Measurements from ENCODE around the gene ANGPTL4. TPM values are rescaled to one million over a fixed set of nuclear protein-coding genes. Genes with fewer than 3 reads are reported as not detected.

ANGPTL4 gene
- total and polyA plus RNA-seq, 9 of the 15 experiments (the other 6 are each of a cell fraction or from before 2014, with no cell fraction given) = 0.05 to 0.77 (median 0.22) TPM; not detected in 4

GRCh38 chr19:8390617-8390981, 26.6 kb downstream of the ANGPTL4 start (continued):
- TF ChIP-seq BCLAF1 (IDR thresholded peaks at IDR 0.05; ENCODE audit: borderline replicate concordance in 1 of 2, control insufficient read depth in 1 of 2, low read depth in 2 of 2, low read length in 1 of 2) (no peak), NCOA2 (IDR thresholded peaks at IDR 0.05; ENCODE audit: partially characterized antibody in 2 of 2) (no peak), SIRT6 (IDR thresholded peaks at IDR 0.05; ENCODE audit: low read depth, low read length) (no peak), PML (IDR thresholded peaks at IDR 0.05; ENCODE audit: low read length) (0 out of 2 replicates have a peak, but pooled peaks have one; percentile 16), ZNF740 (CRISPR knock-in tag; IDR thresholded peaks at IDR 0.05) (0 out of 2 replicates have a peak, but pooled peaks have one; percentile 3), ZNF740 (tag; IDR thresholded peaks at IDR 0.05) (no peak), GABPB1 (CRISPR knock-in tag; IDR thresholded peaks at IDR 0.05) (no peak), ZSCAN29 (IDR thresholded peaks at IDR 0.05) (no peak), CUX1 (CRISPR knock-in tag; IDR thresholded peaks at IDR 0.05) (no peak), HNRNPLL (IDR thresholded peaks at IDR 0.05; ENCODE audit: low read depth, low read length, poor library complexity, severe bottlenecking) (no peak), SAP30 (IDR thresholded peaks at IDR 0.05; ENCODE audit: borderline replicate concordance, insufficient read depth, low read depth, low read length, poor library complexity, severe bottlenecking) (no peak), POLR2G (IDR thresholded peaks at IDR 0.05; ENCODE audit: low read depth, low read length) (peak; percentile 83), HDAC6 (IDR thresholded peaks at IDR 0.05; ENCODE audit: low read depth, low read length) (no peak), BACH1 (tag; IDR thresholded peaks at IDR 0.05) (no peak), ZNF584 (CRISPR knock-in tag; IDR thresholded peaks at IDR 0.05; ENCODE audit: low read depth) (no peak), IRF2 (CRISPR knock-in tag; IDR thresholded peaks at IDR 0.05) (no peak), ZNF277 (CRISPR knock-in tag; IDR thresholded peaks at IDR 0.05; ENCODE audit: borderline replicate concordance) (no peak)
